K562 (cell line): ENCODE data around the gene GPR52. TPM values are rescaled to one million over a fixed set of nuclear protein-coding genes. Genes with fewer than 3 reads are reported as not detected.
A peak's percentile ranks its signal among the peaks of the same experiment; 100 is the strongest.
"Not testable (repeated sequence)": the region's sequence is repeated elsewhere in the genome, so short reads cannot be mapped to it uniquely, and the experiment has no call there.

Experiments used
- ATAC-seq: fragments of 200-7000 bp; cut with Tn5 transposase; 3 replicates; pipeline ENCODE4 v1.9.1; 2020; ENCODE audit warnings: moderate library complexity
- BruUV-seq: library from RNA; stranded (reverse); fragments of 400-500 nt; replicated peaks from 2 replicates; lab custom pipeline; 2021; lab: Mats Ljungman, UMichigan
- CTCF ChIA-PET: fragments of 300-600 bp; formaldehyde crosslinking; extraction: SDS; loops from one replicate; lab custom pipeline; 2021; ENCODE audit warnings: low intra/inter-chr PET ratio; lab: Yijun Ruan, JAX
- POLR2A ChIA-PET: fragments of 300-600, 350-650 bp; sonication (Branson Sonifier 250); formaldehyde crosslinking; extraction: SDS; loops from one replicate; lab custom pipeline; 2021; ENCODE audit warnings: antibody characterized with exemption, inconsistent platforms; lab: Yijun Ruan, JAX
- DNase-seq, 4 experiments: peaks; one replicate each; pipeline versions ENCODE4 v3.0.0 to v3.0.0-alpha.2; 2011 to 2018; ENCODE audit warnings: low spot score in 3 of 4, mixed read lengths in 3 of 4; ENCODE audit errors: extremely low read depth in 1 of 4
- FAIRE-seq: peaks from 2 replicates; lab custom pipeline; 2011; peaks lifted over from hg19 to GRCh38; lab: Jason Lieb, UNC
- H2AFZ ChIP-seq: 2 replicates; pipeline ENCODE4 v1.6.0; 2011; ENCODE audit warnings: low read depth, low read length, control low read depth, inconsistent platforms
- H3K27ac ChIP-seq: fragments of 200-600 bp; 3 replicates; pipeline ENCODE4 v1.8.0; 2011; ENCODE audit warnings: low read depth, mild to moderate bottlenecking, control low read depth, inconsistent platforms, low read length, moderate library complexity, mixed read lengths; ENCODE audit errors: extremely low read depth
- H3K27me3 ChIP-seq, 2 experiments: fragments of 300-600 bp in 1 of 2; 2 replicates in 1 of 2; 3 replicates in 1 of 2; pipeline versions ENCODE4 v1.6.0 to v1.8.0; 2011; ENCODE audit warnings: inconsistent platforms in 2 of 2, low read length in 2 of 2, mild to moderate bottlenecking in 1 of 2, mixed read lengths in 1 of 2, moderate library complexity in 1 of 2; ENCODE audit not compliant: control insufficient read depth in 2 of 2, insufficient read depth in 2 of 2
- H3K36me3 ChIP-seq: fragments of 300-600 bp; 3 replicates; pipeline ENCODE4 v1.8.0; 2011; ENCODE audit warnings: mild to moderate bottlenecking, low read length, inconsistent platforms; ENCODE audit not compliant: control insufficient read depth, insufficient read depth
- H3K4me1 ChIP-seq, 2 experiments: fragments of 200-600 bp in 1 of 2; replicated peaks in 1 of 2; 2 replicates in 1 of 2; 3 replicates in 1 of 2; pipeline versions ENCODE4 v1.5.1 to v1.8.0; 2011; ENCODE audit warnings: inconsistent platforms in 2 of 2, low read length in 2 of 2, mild to moderate bottlenecking in 1 of 2, mixed read lengths in 1 of 2, moderate library complexity in 1 of 2; ENCODE audit not compliant: control insufficient read depth in 2 of 2, insufficient read depth in 2 of 2
- H3K4me2 ChIP-seq: 2 replicates; pipeline ENCODE4 v1.6.1; 2011; ENCODE audit warnings: low read length, control low read depth, inconsistent platforms, mixed read lengths; ENCODE audit not compliant: insufficient read depth
- H3K4me3 ChIP-seq: fragments of 200-600 bp; sonication (generic), shearing (Covaris generic); 2 replicates; pipeline ENCODE4 v1.5.1; 2016; ENCODE audit warnings: control low read depth, inconsistent platforms
- H3K79me2 ChIP-seq: fragments of 200-600 bp; 3 replicates; pipeline ENCODE4 v1.8.0; 2011; ENCODE audit warnings: low read length, inconsistent platforms; ENCODE audit not compliant: control insufficient read depth, insufficient read depth
- H3K9ac ChIP-seq, 2 experiments: 2 replicates each; pipeline versions ENCODE4 v1.6.0 to v1.6.1; 2011; ENCODE audit warnings: low read depth in 2 of 2, low read length in 2 of 2, control low read depth in 1 of 2, inconsistent platforms in 1 of 2, mild to moderate bottlenecking in 1 of 2, mixed read lengths in 1 of 2; ENCODE audit not compliant: insufficient read depth in 1 of 2
- H3K9me1 ChIP-seq: one replicate; pipeline ENCODE4 v1.6.0; 2011; ENCODE audit warnings: inconsistent platforms, mild to moderate bottlenecking, low read length, moderate library complexity; ENCODE audit not compliant: control insufficient read depth, insufficient read depth
- H3K9me3 ChIP-seq: replicated peaks from 2 replicates; pipeline ENCODE4 v1.5.1; 2011; ENCODE audit warnings: low read depth, low read length, inconsistent platforms; ENCODE audit not compliant: control insufficient read depth, insufficient read depth
- H4K20me1 ChIP-seq: replicated peaks from 2 replicates; pipeline ENCODE4 v1.6.1; 2011; ENCODE audit warnings: low read length, inconsistent platforms, mixed read lengths; ENCODE audit not compliant: control insufficient read depth, insufficient read depth
- FOXJ2 ChIP-seq: fragments of 200-800 bp; sonication (Bioruptor generic); IDR thresholded peaks from 2 replicates; pipeline ENCODE4 v1.6.1; 2016; ENCODE audit warnings: missing genetic modification characterization, missing compliant biosample characterization
- KLF13 ChIP-seq: fragments of 450-650 bp; IDR thresholded peaks from 2 replicates; pipeline ENCODE4 v1.6.1; 2016; ENCODE audit warnings: missing genetic modification characterization, low read depth, mild to moderate bottlenecking, missing compliant biosample characterization, moderate library complexity, borderline replicate concordance
- MAFG ChIP-seq: fragments of 450-650 bp; conservative IDR thresholded peaks from 2 replicates; pipeline ENCODE4 v1.6.1; 2016; ENCODE audit warnings: missing genetic modification characterization, missing compliant biosample characterization
- NR2C1 ChIP-seq, 2 experiments: fragments of 450-650 bp; IDR thresholded peaks; 2 replicates each; pipeline ENCODE4 v1.6.1; 2017; ENCODE audit warnings: mild to moderate bottlenecking in 2 of 2, antibody characterized with exemption in 1 of 2, inconsistent platforms in 1 of 2, missing compliant biosample characterization in 1 of 2, missing genetic modification characterization in 1 of 2
- WGBS: fragments of 100-300 bp; shearing (Covaris generic); methylation state at CpG from one replicate; pipeline ENCODE4 v1.1.6; 2016; ENCODE audit warnings: low coverage, mixed read lengths; ENCODE audit not compliant: insufficient coverage; ENCODE audit errors: missing lambda C conversion rate; 5-methylcytosine and 5-hydroxymethylcytosine counted together
- in situ Hi-C: fragments of 300-500 bp; cut with MboI; formaldehyde crosslinking; loops from 4 replicates; pipeline ENCODE4 v1.15.0; 2018; ENCODE audit warnings: inconsistent platforms, mixed read lengths
- intact Hi-C: fragments of 100-400 bp; cut with micrococcal nuclease; formaldehyde crosslinking; loops from 2 replicates; pipeline ENCODE4 v1.14.2; 2022
- polyA plus RNA-seq, 8 experiments: library from polyadenylated mRNA; depleted of rRNA in 4 of 8; stranded (reverse) in 5 of 8; unstranded in 3 of 8; fragments of >200 nt; fragmentation: Nextera tagmentation in 2 of 8; fragmentation: Illumina TruSeq in 1 of 8; extraction: Ambion mirVana in 2 of 8; extraction: Trizol in 1 of 8; gene quantifications; 2 replicates each; pipeline versions ENCODE4 v1.2.1 to v1.2.3, GENCODE V29; 2011 to 2014; ENCODE audit warnings: inconsistent platforms in 1 of 8, missing spikeins in 1 of 8
- total RNA-seq, 7 experiments: library from RNA; depleted of rRNA in 6 of 7; stranded (reverse); fragments of >200 nt in 6 of 7; fragmentation: Illumina TruSeq in 2 of 7; extraction: Trizol in 2 of 7; gene quantifications; 2 replicates each; pipeline versions ENCODE4 v1.2.1 to v1.2.3, GENCODE V29; 2011 to 2021; ENCODE audit warnings: low replicate concordance in 1 of 7

Gene GPR52
- total and polyA plus RNA-seq, 9 of the 15 experiments (the other 6 are each of a cell fraction or from before 2014, with no cell fraction given): 0.12 to 4.9 (median 1.1) TPM; not detected in 3

DNA sequence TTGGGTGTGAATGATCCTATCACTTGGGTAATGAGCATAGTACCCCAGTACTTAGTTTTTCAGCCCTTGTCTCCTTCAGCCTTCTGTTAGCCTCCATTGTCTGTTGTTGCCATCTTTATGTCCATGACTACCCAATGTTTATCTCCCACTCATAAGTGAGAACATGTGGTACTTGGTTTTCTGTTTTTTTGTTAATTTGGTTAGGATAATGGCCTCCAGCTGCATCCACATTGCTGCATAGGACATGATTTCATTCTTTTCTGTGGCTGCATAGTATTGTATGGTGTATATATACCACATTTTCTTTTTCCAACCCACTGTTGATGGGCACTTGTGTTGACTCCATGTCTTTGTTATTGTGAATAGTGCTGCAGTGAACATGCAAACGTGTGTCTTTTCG lies 39.6 kb upstream of the GPR52 start:
- H3K4me3 ChIP-seq: no peak overlapping the region
- intact Hi-C loops (no loop called here), in situ Hi-C loops (no loop called here)
- TF ChIP-seq FOXJ2 (tag) (peak; percentile 89), KLF13 (tag) (no peak)
- no peaks in the 10 kb centered on the region for H3K36me3 ChIP-seq
- ATAC-seq: no peak
- no TSS peak for BruUV-seq
- ChIA-PET CTCF (no interaction called here), POLR2A (no interaction called here)
- no peaks in the 10 kb centered on the region for H3K79me2 ChIP-seq
- H3K4me2 ChIP-seq: no peak overlapping the region
- DNase-seq: no peak
- no peak overlapping the region for H3K27ac ChIP-seq
- no peaks in the 10 kb centered on the region for H3K4me1 ChIP-seq
- H3K9ac ChIP-seq: no peak overlapping the region
- H3K27me3 ChIP-seq: no peaks in the 10 kb centered on the region
- no peaks in the 10 kb centered on the region for H3K9me1 ChIP-seq
- 25% methylated on average over 2 of the region's 2 CpGs for WGBS
- H3K9me3 ChIP-seq: no peaks in the 10 kb centered on the region
- FAIRE-seq: no peak
- no peak overlapping the region for H2AFZ ChIP-seq
- H4K20me1 ChIP-seq: no peaks in the 10 kb centered on the region

- H3K4me2 ChIP-seq; FAIRE-seq; H4K20me1 ChIP-seq; CTCF ChIA-PET; H3K4me1 ChIP-seq; H3K27me3 ChIP-seq; H2AFZ ChIP-seq; H3K9me3 ChIP-seq; H3K36me3 ChIP-seq; H3K27ac ChIP-seq; ATAC-seq; POLR2A ChIA-PET; in situ Hi-C loops; H3K79me2 ChIP-seq; H3K4me3 ChIP-seq; H3K9ac ChIP-seq; DNase-seq; BruUV-seq; H3K9me1 ChIP-seq; TF ChIP-seq NR2C1 (IDR thresholded peaks at IDR 0.05): not testable (repeated sequence)
- intact Hi-C loops: loop anchor here (5.0 kb wide), 1 partner anchor 332 kb away; no protein-coding TSS in a partner anchor
- TF ChIP-seq NR2C1 (tag; IDR thresholded peaks at IDR 0.05) (0 out of 2 replicates have a peak, but pooled peaks have one; percentile 34), MAFG (tag) (0 out of 2 replicates have a peak, but pooled peaks have one; percentile 7)
- 33% methylated on average over 2 of the region's 3 CpGs for WGBS
Measured at GRCh38 chr1:174409801-174410200, 38.0 kb upstream of the GPR52 start.
